K562 (cell line): ENCODE data around the gene CLN5. TPM values are rescaled to one million over a fixed set of nuclear protein-coding genes. Genes with fewer than 3 reads are reported as not detected.

Experiments used
- ATAC-seq: fragments of 200-7000 bp; cut with Tn5 transposase; 3 replicates; pipeline ENCODE4 v1.9.1; 2020; ENCODE audit warnings: moderate library complexity
- BruUV-seq: library from RNA; stranded (reverse); fragments of 400-500 nt; replicated peaks from 2 replicates; lab custom pipeline; 2021; lab: Mats Ljungman, UMichigan
- CTCF ChIA-PET: fragments of 300-600 bp; formaldehyde crosslinking; extraction: SDS; loops from one replicate; lab custom pipeline; 2021; ENCODE audit warnings: low intra/inter-chr PET ratio; lab: Yijun Ruan, JAX
- POLR2A ChIA-PET: fragments of 300-600, 350-650 bp; sonication (Branson Sonifier 250); formaldehyde crosslinking; extraction: SDS; loops from one replicate; lab custom pipeline; 2021; ENCODE audit warnings: antibody characterized with exemption, inconsistent platforms; lab: Yijun Ruan, JAX
- DNase-seq, 4 experiments: peaks; one replicate each; pipeline versions ENCODE4 v3.0.0 to v3.0.0-alpha.2; 2011 to 2018; ENCODE audit warnings: low spot score in 3 of 4, mixed read lengths in 3 of 4; ENCODE audit errors: extremely low read depth in 1 of 4
- FAIRE-seq: peaks from 2 replicates; lab custom pipeline; 2011; peaks lifted over from hg19 to GRCh38; lab: Jason Lieb, UNC
- H2AFZ ChIP-seq: 2 replicates; pipeline ENCODE4 v1.6.0; 2011; ENCODE audit warnings: low read depth, low read length, control low read depth, inconsistent platforms
- H3K27ac ChIP-seq: fragments of 200-600 bp; 3 replicates; pipeline ENCODE4 v1.8.0; 2011; ENCODE audit warnings: low read depth, mild to moderate bottlenecking, control low read depth, inconsistent platforms, low read length, moderate library complexity, mixed read lengths; ENCODE audit errors: extremely low read depth
- H3K27me3 ChIP-seq, 2 experiments: fragments of 300-600 bp in 1 of 2; 2 replicates in 1 of 2; 3 replicates in 1 of 2; pipeline versions ENCODE4 v1.6.0 to v1.8.0; 2011; ENCODE audit warnings: inconsistent platforms in 2 of 2, low read length in 2 of 2, mild to moderate bottlenecking in 1 of 2, mixed read lengths in 1 of 2, moderate library complexity in 1 of 2; ENCODE audit not compliant: control insufficient read depth in 2 of 2, insufficient read depth in 2 of 2
- H3K36me3 ChIP-seq: fragments of 300-600 bp; 3 replicates; pipeline ENCODE4 v1.8.0; 2011; ENCODE audit warnings: mild to moderate bottlenecking, low read length, inconsistent platforms; ENCODE audit not compliant: control insufficient read depth, insufficient read depth
- H3K4me1 ChIP-seq, 2 experiments: fragments of 200-600 bp in 1 of 2; replicated peaks in 1 of 2; 2 replicates in 1 of 2; 3 replicates in 1 of 2; pipeline versions ENCODE4 v1.5.1 to v1.8.0; 2011; ENCODE audit warnings: inconsistent platforms in 2 of 2, low read length in 2 of 2, mild to moderate bottlenecking in 1 of 2, mixed read lengths in 1 of 2, moderate library complexity in 1 of 2; ENCODE audit not compliant: control insufficient read depth in 2 of 2, insufficient read depth in 2 of 2
- H3K4me2 ChIP-seq: 2 replicates; pipeline ENCODE4 v1.6.1; 2011; ENCODE audit warnings: low read length, control low read depth, inconsistent platforms, mixed read lengths; ENCODE audit not compliant: insufficient read depth
- H3K4me3 ChIP-seq: fragments of 200-600 bp; sonication (generic), shearing (Covaris generic); 2 replicates; pipeline ENCODE4 v1.5.1; 2016; ENCODE audit warnings: control low read depth, inconsistent platforms
- H3K79me2 ChIP-seq: fragments of 200-600 bp; 3 replicates; pipeline ENCODE4 v1.8.0; 2011; ENCODE audit warnings: low read length, inconsistent platforms; ENCODE audit not compliant: control insufficient read depth, insufficient read depth
- H3K9ac ChIP-seq, 2 experiments: 2 replicates each; pipeline versions ENCODE4 v1.6.0 to v1.6.1; 2011; ENCODE audit warnings: low read depth in 2 of 2, low read length in 2 of 2, control low read depth in 1 of 2, inconsistent platforms in 1 of 2, mild to moderate bottlenecking in 1 of 2, mixed read lengths in 1 of 2; ENCODE audit not compliant: insufficient read depth in 1 of 2
- H3K9me1 ChIP-seq: one replicate; pipeline ENCODE4 v1.6.0; 2011; ENCODE audit warnings: inconsistent platforms, mild to moderate bottlenecking, low read length, moderate library complexity; ENCODE audit not compliant: control insufficient read depth, insufficient read depth
- H3K9me3 ChIP-seq: replicated peaks from 2 replicates; pipeline ENCODE4 v1.5.1; 2011; ENCODE audit warnings: low read depth, low read length, inconsistent platforms; ENCODE audit not compliant: control insufficient read depth, insufficient read depth
- H4K20me1 ChIP-seq: replicated peaks from 2 replicates; pipeline ENCODE4 v1.6.1; 2011; ENCODE audit warnings: low read length, inconsistent platforms, mixed read lengths; ENCODE audit not compliant: control insufficient read depth, insufficient read depth
- ADNP ChIP-seq: fragments of 200-800 bp; sonication (Bioruptor generic); IDR thresholded peaks from 2 replicates; pipeline ENCODE4 v1.6.1; 2016; ENCODE audit warnings: missing genetic modification characterization, missing compliant biosample characterization
- BHLHE40 ChIP-seq: IDR thresholded peaks from 2 replicates; pipeline ENCODE4 v1.6.1; 2011; ENCODE audit warnings: low read length, improper control_type of control experiment
- BRD4 ChIP-seq: fragments of 200-600 bp; sonication (generic); IDR thresholded peaks from 2 replicates; pipeline ENCODE4 v1.6.1; 2017; ENCODE audit warnings: inconsistent platforms
- CEBPG ChIP-seq, 3 experiments: fragments of 200-800 bp in 1 of 3; sonication (Bioruptor generic) in 1 of 3; sonication (generic) in 1 of 3; formaldehyde crosslinking in 1 of 3; IDR thresholded peaks in 2 of 3; conservative IDR thresholded peaks in 1 of 3; 2 replicates each; pipeline versions ENCODE4 v1.6.1 to v1.8.0; 2016 to 2022; ENCODE audit warnings: missing compliant biosample characterization in 2 of 3, missing genetic modification characterization in 2 of 3, mild to moderate bottlenecking in 1 of 3, missing genetic modification reagents in 1 of 3
- CREB3 ChIP-seq: fragments of 450-650 bp; conservative IDR thresholded peaks from 2 replicates; pipeline ENCODE4 v1.6.1; 2016; ENCODE audit warnings: missing genetic modification characterization, low read depth, mild to moderate bottlenecking, missing compliant biosample characterization, moderate library complexity
- EP400 ChIP-seq: fragments of 450-650 bp; IDR thresholded peaks from 2 replicates; pipeline ENCODE4 v1.6.1; 2017; ENCODE audit warnings: antibody characterized with exemption, mild to moderate bottlenecking, moderate library complexity
- FOXJ3 ChIP-seq: sonication (generic); formaldehyde crosslinking; IDR thresholded peaks from 2 replicates; pipeline ENCODE4 v1.4.0; 2020; ENCODE audit warnings: mild to moderate bottlenecking, missing genetic modification reagents
- FOXM1 ChIP-seq, 2 experiments: fragments of 450-650 bp in 1 of 2; sonication (generic) in 1 of 2; formaldehyde crosslinking in 1 of 2; IDR thresholded peaks; 2 replicates each; pipeline versions ENCODE4 v1.6.1 to v1.9.0; 2017 to 2022; ENCODE audit warnings: low read depth in 2 of 2, mild to moderate bottlenecking in 2 of 2, missing genetic modification reagents in 1 of 2, moderate library complexity in 1 of 2
- HIVEP1 ChIP-seq: fragments of 250-450 bp; sonication (Bioruptor Pico); IDR thresholded peaks from 2 replicates; pipeline ENCODE4 v1.4.0; 2020; ENCODE audit warnings: mild to moderate bottlenecking
- NCOA6 ChIP-seq: fragments of 450-650 bp; IDR thresholded peaks from 2 replicates; pipeline ENCODE4 v1.6.1; 2017; ENCODE audit warnings: mild to moderate bottlenecking
- RBM25 ChIP-seq: fragments of 200-400 bp; formaldehyde crosslinking; IDR thresholded peaks from 2 replicates; pipeline ENCODE4 v1.6.1; 2018; ENCODE audit warnings: low read length, low read depth, moderate library complexity; ENCODE audit not compliant: severe bottlenecking
- ZSCAN29 ChIP-seq: fragments of 450-650 bp; IDR thresholded peaks from 2 replicates; pipeline ENCODE4 v1.6.1; 2017
- WGBS: fragments of 100-300 bp; shearing (Covaris generic); methylation state at CpG from one replicate; pipeline ENCODE4 v1.1.6; 2016; ENCODE audit warnings: low coverage, mixed read lengths; ENCODE audit not compliant: insufficient coverage; ENCODE audit errors: missing lambda C conversion rate; 5-methylcytosine and 5-hydroxymethylcytosine counted together
- in situ Hi-C: fragments of 300-500 bp; cut with MboI; formaldehyde crosslinking; loops from 4 replicates; pipeline ENCODE4 v1.15.0; 2018; ENCODE audit warnings: inconsistent platforms, mixed read lengths
- intact Hi-C: fragments of 100-400 bp; cut with micrococcal nuclease; formaldehyde crosslinking; loops from 2 replicates; pipeline ENCODE4 v1.14.2; 2022
- polyA plus RNA-seq, 8 experiments: library from polyadenylated mRNA; depleted of rRNA in 4 of 8; stranded (reverse) in 5 of 8; unstranded in 3 of 8; fragments of >200 nt; fragmentation: Nextera tagmentation in 2 of 8; fragmentation: Illumina TruSeq in 1 of 8; extraction: Ambion mirVana in 2 of 8; extraction: Trizol in 1 of 8; gene quantifications; 2 replicates each; pipeline versions ENCODE4 v1.2.1 to v1.2.3, GENCODE V29; 2011 to 2014; ENCODE audit warnings: inconsistent platforms in 1 of 8, missing spikeins in 1 of 8
- total RNA-seq, 7 experiments: library from RNA; depleted of rRNA in 6 of 7; stranded (reverse); fragments of >200 nt in 6 of 7; fragmentation: Illumina TruSeq in 2 of 7; extraction: Trizol in 2 of 7; gene quantifications; 2 replicates each; pipeline versions ENCODE4 v1.2.1 to v1.2.3, GENCODE V29; 2011 to 2021; ENCODE audit warnings: low replicate concordance in 1 of 7
- TF ChIP-seq, protein P1 (sequence below): fragments of 250-450 bp; sonication (Bioruptor Pico); IDR thresholded peaks from 2 replicates; pipeline ENCODE4 v1.9.0; 2021; ENCODE audit warnings: mild to moderate bottlenecking
- TF ChIP-seq, protein P2 (sequence below): fragments of 150-350 bp; IDR thresholded peaks from 2 replicates; pipeline ENCODE4 v1.6.1; 2014; ENCODE audit warnings: low read depth, mild to moderate bottlenecking, low read length, borderline replicate concordance

The CLN5 gene
- total and polyA plus RNA-seq, 9 of the 15 experiments (the other 6 are each of a cell fraction or from before 2014, with no cell fraction given), result 4.6 to 11.5 (median 7.2) TPM

DNA sequence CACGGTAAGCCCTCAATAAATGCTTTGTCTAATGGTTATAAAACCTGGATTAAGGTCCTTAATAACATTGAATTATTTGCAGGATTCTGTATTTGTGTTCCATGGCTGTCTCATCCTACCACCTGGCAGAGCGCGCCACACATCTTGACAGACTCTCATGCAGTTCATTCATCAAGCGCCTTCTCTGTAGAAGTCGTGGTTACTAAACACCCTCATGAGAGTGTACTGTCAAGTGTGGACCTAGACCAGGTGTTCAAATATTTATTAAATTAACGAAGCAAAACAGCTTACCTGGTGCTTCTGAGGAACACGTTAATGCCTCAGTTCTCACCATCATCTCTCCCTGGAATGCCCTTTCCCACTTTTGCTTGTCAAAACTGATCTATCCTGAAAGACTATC is 48.2 kb downstream of the CLN5 start:
- BruUV-seq, result no TSS peak
- ChIA-PET POLR2A (interaction anchor here (0.6 kb wide), 1 partner anchor 24 kb away, joined by 3 read pairs; no protein-coding TSS in a partner anchor), CTCF (no interaction called here)
- no peak overlapping the region for H3K4me3 ChIP-seq
- H3K4me2 ChIP-seq, result no peak overlapping the region
- intact Hi-C loops (no loop called here), in situ Hi-C loops (no loop called here)
- H3K4me1 ChIP-seq, result no peaks in the 10 kb centered on the region; a peak in 1 of 5 replicates
- no peaks in the 10 kb centered on the region for H3K9me3 ChIP-seq
- FAIRE-seq, result no peak
- H3K9ac ChIP-seq, result no peak overlapping the region
- no peak overlapping the region for H3K27ac ChIP-seq
- H3K9me1 ChIP-seq, result no peaks in the 10 kb centered on the region
- no peaks in the 10 kb centered on the region for H3K27me3 ChIP-seq
- no peak for ATAC-seq
- no peak overlapping the region for H2AFZ ChIP-seq
- peaks cover 5% of the 10 kb centered on the region; the same call in 2 of the 3 replicates for H3K36me3 ChIP-seq
- DNase-seq, result no peak
- H3K79me2 ChIP-seq, result no peaks in the 10 kb centered on the region
- H4K20me1 ChIP-seq, result no peaks in the 10 kb centered on the region
- TF ChIP-seq, protein P1, sequence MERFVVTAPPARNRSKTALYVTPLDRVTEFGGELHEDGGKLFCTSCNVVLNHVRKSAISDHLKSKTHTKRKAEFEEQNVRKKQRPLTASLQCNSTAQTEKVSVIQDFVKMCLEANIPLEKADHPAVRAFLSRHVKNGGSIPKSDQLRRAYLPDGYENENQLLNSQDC (CRISPR knock-in tag), result no peak
- no peak for TF ChIP-seq ADNP (tag)
- TF ChIP-seq NCOA6, result no peak
- no peak for TF ChIP-seq RBM25
- no peak for TF ChIP-seq FOXM1 (IDR thresholded peaks at IDR 0.05; ENCODE audit: low read depth)
- no peak for TF ChIP-seq FOXM1 (CRISPR knock-in tag; IDR thresholded peaks at IDR 0.05; ENCODE audit: low read depth)
- TF ChIP-seq CREB3 (tag), result no peak
- no peak for TF ChIP-seq HIVEP1 (CRISPR knock-in tag)
- TF ChIP-seq FOXJ3 (CRISPR knock-in tag), result no peak
- TF ChIP-seq ZSCAN29, result no peak
- TF ChIP-seq CEBPG (CRISPR knock-in tag; IDR thresholded peaks at IDR 0.05), result no peak
- no peak for TF ChIP-seq CEBPG (tag; conservative IDR thresholded peaks at IDR 0.05 in 1 of 2, IDR thresholded peaks at IDR 0.05 in 1 of 2)
- no peak for TF ChIP-seq EP400
- TF ChIP-seq, protein P2, sequence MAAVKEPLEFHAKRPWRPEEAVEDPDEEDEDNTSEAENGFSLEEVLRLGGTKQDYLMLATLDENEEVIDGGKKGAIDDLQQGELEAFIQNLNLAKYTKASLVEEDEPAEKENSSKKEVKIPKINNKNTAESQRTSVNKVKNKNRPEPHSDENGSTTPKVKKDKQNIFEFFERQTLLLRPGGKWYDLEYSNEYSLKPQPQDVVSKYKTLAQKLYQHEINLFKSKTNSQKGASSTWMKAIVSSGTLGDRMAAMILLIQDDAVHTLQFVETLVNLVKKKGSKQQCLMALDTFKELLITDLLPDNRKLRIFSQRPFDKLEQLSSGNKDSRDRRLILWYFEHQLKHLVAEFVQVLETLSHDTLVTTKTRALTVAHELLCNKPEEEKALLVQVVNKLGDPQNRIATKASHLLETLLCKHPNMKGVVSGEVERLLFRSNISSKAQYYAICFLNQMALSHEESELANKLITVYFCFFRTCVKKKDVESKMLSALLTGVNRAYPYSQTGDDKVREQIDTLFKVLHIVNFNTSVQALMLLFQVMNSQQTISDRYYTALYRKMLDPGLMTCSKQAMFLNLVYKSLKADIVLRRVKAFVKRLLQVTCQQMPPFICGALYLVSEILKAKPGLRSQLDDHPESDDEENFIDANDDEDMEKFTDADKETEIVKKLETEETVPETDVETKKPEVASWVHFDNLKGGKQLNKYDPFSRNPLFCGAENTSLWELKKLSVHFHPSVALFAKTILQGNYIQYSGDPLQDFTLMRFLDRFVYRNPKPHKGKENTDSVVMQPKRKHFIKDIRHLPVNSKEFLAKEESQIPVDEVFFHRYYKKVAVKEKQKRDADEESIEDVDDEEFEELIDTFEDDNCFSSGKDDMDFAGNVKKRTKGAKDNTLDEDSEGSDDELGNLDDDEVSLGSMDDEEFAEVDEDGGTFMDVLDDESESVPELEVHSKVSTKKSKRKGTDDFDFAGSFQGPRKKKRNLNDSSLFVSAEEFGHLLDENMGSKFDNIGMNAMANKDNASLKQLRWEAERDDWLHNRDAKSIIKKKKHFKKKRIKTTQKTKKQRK, result no peak
- no peak for TF ChIP-seq BRD4
- TF ChIP-seq BHLHE40, result no peak
- WGBS, result 60% methylated on average over 7 of the region's 7 CpGs
